H9 (cell line): Measurements from ENCODE around the gene ICAM4. TPM values are rescaled to one million over a fixed set of nuclear protein-coding genes. Genes with fewer than 3 reads are reported as not detected.

Experiments
- DNase-seq: peaks from one replicate; pipeline ENCODE4 v3.0.0-alpha.2; 2017
- H2AFZ ChIP-seq: one replicate; pipeline ENCODE4 v1.6.1; 2013; ENCODE audit warnings: mild to moderate bottlenecking, low read length, control low read depth, moderate library complexity
- H2AK5ac ChIP-seq: 2 replicates; pipeline ENCODE4 v1.6.1; 2013; ENCODE audit warnings: low read length, control low read depth, mixed read lengths; ENCODE audit not compliant: insufficient read length
- H2BK120ac ChIP-seq: one replicate; pipeline ENCODE4 v1.6.1; 2013; ENCODE audit warnings: low read depth, mild to moderate bottlenecking, low read length, control low read depth, inconsistent platforms; ENCODE audit not compliant: poor library complexity, severe bottlenecking
- H2BK12ac ChIP-seq: 2 replicates; pipeline ENCODE4 v1.6.1; 2013; ENCODE audit warnings: low read length, control low read depth, mixed read lengths, low read depth; ENCODE audit not compliant: insufficient read length
- H2BK15ac ChIP-seq: 2 replicates; pipeline ENCODE4 v1.6.1; 2013; ENCODE audit warnings: low read depth, low read length, control low read depth
- H2BK20ac ChIP-seq: one replicate; pipeline ENCODE4 v1.6.1; 2013; ENCODE audit warnings: low read depth, mild to moderate bottlenecking, low read length, control low read depth, inconsistent platforms; ENCODE audit not compliant: poor library complexity, severe bottlenecking
- H2BK5ac ChIP-seq: 2 replicates; pipeline ENCODE4 v1.6.1; 2013; ENCODE audit warnings: low read length, control low read depth, mixed read lengths; ENCODE audit not compliant: insufficient read length
- H3K14ac ChIP-seq: 2 replicates; pipeline ENCODE4 v1.6.1; 2013; ENCODE audit warnings: low read length, control low read depth; ENCODE audit not compliant: insufficient read depth
- H3K18ac ChIP-seq: 2 replicates; pipeline ENCODE4 v1.6.1; 2013; ENCODE audit warnings: low read depth, mild to moderate bottlenecking, mixed read lengths, low read length, control low read depth; ENCODE audit not compliant: insufficient read length
- H3K23ac ChIP-seq: 2 replicates; pipeline ENCODE4 v1.6.1; 2013; ENCODE audit warnings: low read length, control low read depth, mixed read lengths, low read depth; ENCODE audit not compliant: insufficient read length
- H3K23me2 ChIP-seq: 2 replicates; pipeline ENCODE4 v1.6.1; 2013; ENCODE audit warnings: low read depth, mild to moderate bottlenecking, mixed read lengths, low read length, control low read depth; ENCODE audit not compliant: insufficient read length, poor library complexity, severe bottlenecking
- H3K27ac ChIP-seq: 2 replicates; pipeline ENCODE4 v1.5.1; 2013; ENCODE audit warnings: low read length, control low read depth, mixed read lengths, low read depth; ENCODE audit not compliant: insufficient read length
- H3K27me3 ChIP-seq: 2 replicates; pipeline ENCODE4 v1.6.1; 2013; ENCODE audit warnings: low read length, control low read depth, inconsistent platforms; ENCODE audit not compliant: insufficient read depth
- H3K4ac ChIP-seq: 2 replicates; pipeline ENCODE4 v1.6.1; 2013; ENCODE audit warnings: low read depth, mild to moderate bottlenecking, control low read depth, inconsistent platforms, low read length, moderate library complexity
- H3K4me1 ChIP-seq: 2 replicates; pipeline ENCODE4 v1.6.1; 2013; ENCODE audit warnings: low read length, control low read depth, inconsistent platforms; ENCODE audit not compliant: insufficient read depth
- H3K4me2 ChIP-seq: 2 replicates; pipeline ENCODE4 v1.6.1; 2013; ENCODE audit warnings: low read length, control low read depth, mixed read lengths; ENCODE audit not compliant: insufficient read length, insufficient read depth
- H3K56ac ChIP-seq: 2 replicates; pipeline ENCODE4 v1.6.1; 2013; ENCODE audit warnings: low read depth, mild to moderate bottlenecking, mixed read lengths, low read length, control low read depth; ENCODE audit not compliant: insufficient read length
- H3K79me1 ChIP-seq: 2 replicates; pipeline ENCODE4 v1.6.1; 2013; ENCODE audit warnings: low read depth, mild to moderate bottlenecking, moderate library complexity, low read length, control low read depth, inconsistent platforms; ENCODE audit not compliant: insufficient read depth, poor library complexity, severe bottlenecking
- H3K79me2 ChIP-seq: 2 replicates; pipeline ENCODE4 v1.6.1; 2013; ENCODE audit warnings: low read length, control low read depth, inconsistent platforms; ENCODE audit not compliant: insufficient read depth
- H3K9ac ChIP-seq: 2 replicates; pipeline ENCODE4 v1.6.1; 2013; ENCODE audit warnings: low read length, control low read depth, mixed read lengths; ENCODE audit not compliant: insufficient read length; ENCODE audit errors: extremely low read depth
- H3K9me3 ChIP-seq: one replicate; pipeline ENCODE4 v1.6.1; 2013; ENCODE audit warnings: low read depth, low read length, inconsistent platforms; ENCODE audit not compliant: control insufficient read depth
- H3T11ph ChIP-seq: one replicate; pipeline ENCODE4 v1.6.1; 2013; ENCODE audit warnings: mild to moderate bottlenecking, low read length, control low read depth, inconsistent platforms
- H4K20me1 ChIP-seq: one replicate; pipeline ENCODE4 v1.6.1; 2013; ENCODE audit not compliant: control insufficient read depth, insufficient read length, insufficient read depth
- H4K5ac ChIP-seq: 2 replicates; pipeline ENCODE4 v1.6.1; 2013; ENCODE audit warnings: low read depth, mild to moderate bottlenecking, mixed read lengths, low read length, control low read depth; ENCODE audit not compliant: insufficient read length
- H4K8ac ChIP-seq: replicated peaks from 2 replicates; pipeline ENCODE4 v1.6.1; 2013; ENCODE audit warnings: low read length, control low read depth, mixed read lengths, low read depth; ENCODE audit not compliant: insufficient read length
- H4K91ac ChIP-seq: 2 replicates; pipeline ENCODE4 v1.6.1; 2013; ENCODE audit warnings: low read depth, mild to moderate bottlenecking, moderate library complexity, mixed read lengths, low read length, control low read depth; ENCODE audit not compliant: insufficient read length
- H3K27ac Mint-ChIP-seq, 3 experiments: 2 replicates in 2 of 3; 3 replicates in 1 of 3; pipeline ENCODE4 v1.8.0; 2020 to 2021; ENCODE audit warnings: mixed read lengths in 3 of 3, mild to moderate bottlenecking in 1 of 3, moderate library complexity in 1 of 3
- H3K27me3 Mint-ChIP-seq: 2 replicates; pipeline ENCODE4 v1.8.0; 2021; ENCODE audit warnings: low read depth, mild to moderate bottlenecking, moderate library complexity, mixed read lengths
- H3K36me3 Mint-ChIP-seq, 3 experiments: 2 replicates in 2 of 3; 3 replicates in 1 of 3; pipeline ENCODE4 v1.8.0; 2020 to 2021; ENCODE audit warnings: low read depth in 3 of 3, mixed read lengths in 3 of 3; ENCODE audit not compliant: insufficient read depth in 1 of 3
- H3K4me1 Mint-ChIP-seq, 2 experiments: 2 replicates each; pipeline ENCODE4 v1.8.0; 2020; ENCODE audit warnings: mixed read lengths in 2 of 2
- H3K4me3 Mint-ChIP-seq, 2 experiments: 2 replicates in 1 of 2; 3 replicates in 1 of 2; pipeline ENCODE4 v1.8.0; 2020 to 2021; ENCODE audit warnings: mild to moderate bottlenecking in 2 of 2, mixed read lengths in 2 of 2, moderate library complexity in 1 of 2
- H3K9me3 Mint-ChIP-seq, 2 experiments: 2 replicates in 1 of 2; 3 replicates in 1 of 2; pipeline ENCODE4 v1.8.0; 2020; ENCODE audit warnings: mild to moderate bottlenecking in 2 of 2, mixed read lengths in 2 of 2, moderate library complexity in 1 of 2
- WGBS: extraction: QIAGEN DNeasy Blood & Tissue Kit; methylation state at CpG from one replicate; pipeline ENCODE4 v1.1.7; 2013; ENCODE audit warnings: missing lambda C conversion rate, low lambda C conversion rate, mixed read lengths; ENCODE audit not compliant: insufficient read length; ENCODE audit errors: extremely low coverage; 5-methylcytosine and 5-hydroxymethylcytosine counted together
- total RNA-seq: library from RNA; stranded (reverse); gene quantifications from 2 replicates; pipeline ENCODE4 v1.2.1, GENCODE V29; 2021
- TF ChIP-seq, protein P1 (sequence below): fragments of 200-600 bp; sonication (generic); conservative IDR thresholded peaks from 3 replicates; pipeline ENCODE4 v1.8.0; 2021; ENCODE audit warnings: antibody characterized with exemption, mild to moderate bottlenecking

The ICAM4 gene
- total RNA-seq, 1 experiment from 2014 or later, result 1.1 TPM

DNA sequence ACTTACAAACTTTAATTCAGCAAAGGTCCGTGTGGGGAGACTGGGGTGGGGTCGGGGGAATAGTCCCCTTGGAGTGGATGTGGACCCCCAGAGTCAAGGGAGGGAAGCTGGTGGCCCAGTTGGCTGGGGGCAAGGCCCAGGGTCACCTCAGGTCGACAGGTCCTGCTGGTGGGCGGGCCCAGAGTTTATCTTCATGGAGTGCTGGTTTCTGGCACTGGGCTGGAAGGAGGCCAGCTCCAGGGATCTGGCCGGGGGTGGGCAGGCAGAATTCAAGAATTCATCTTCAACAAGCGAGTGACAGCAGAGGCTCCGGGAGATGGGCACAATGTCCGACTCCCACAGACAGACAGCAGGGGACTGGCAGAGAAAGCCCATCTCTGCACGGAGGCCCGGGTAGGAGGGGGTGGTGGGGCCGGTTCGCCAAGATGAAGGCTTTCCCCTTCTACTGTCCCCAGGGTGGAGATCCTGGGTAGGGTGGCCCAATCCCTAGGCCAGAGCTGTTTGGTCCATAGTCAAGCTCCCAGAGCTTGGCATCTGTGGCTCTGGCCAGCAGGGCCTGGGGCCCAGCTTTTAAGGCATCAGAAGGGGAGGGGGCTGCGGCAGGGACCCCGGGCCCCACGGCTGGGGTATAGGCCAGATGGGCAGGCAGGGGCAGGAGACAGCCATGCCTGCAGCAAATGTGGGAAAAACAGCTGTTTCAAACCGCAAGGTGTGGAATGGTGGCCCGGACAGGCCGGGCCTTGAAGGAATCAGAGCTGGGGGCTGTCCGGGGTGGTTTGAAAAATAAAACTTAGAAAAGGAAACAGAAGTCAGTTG is 29.7 kb downstream of the ICAM4 start:
- Histone ChIP-seq H3K79me2 (no peaks in the 10 kb centered on the region), H2BK12ac (no peak overlapping the region), H2BK20ac (no peak overlapping the region), H3K27ac (no peak overlapping the region), H4K5ac (no peak overlapping the region), H3T11ph (no peak overlapping the region), H3K79me1 (no peaks in the 10 kb centered on the region), H4K20me1 (no peaks in the 10 kb centered on the region), H4K91ac (no peak overlapping the region), H3K23ac (no peak overlapping the region), H3K4ac (no peak overlapping the region), H3K4me1 (no peaks in the 10 kb centered on the region), H4K8ac (no peak overlapping the region), H3K4me2 (peak overlapping the region; percentile 0), H3K9me3 (no peaks in the 10 kb centered on the region), H3K56ac (no peak overlapping the region), H2AK5ac (no peak overlapping the region), H3K18ac (no peak overlapping the region), H2BK5ac (no peak overlapping the region), H3K14ac (no peak overlapping the region), H3K27me3 (no peaks in the 10 kb centered on the region), H3K9ac (no peak overlapping the region), H2AFZ (no peak overlapping the region), H3K23me2 (peaks cover 3% of the 10 kb centered on the region), H2BK15ac (no peak overlapping the region), H2BK120ac (no peak overlapping the region)
- Mint-ChIP-seq H3K36me3 (peaks cover 13 to 46% (median 26%) of the 10 kb centered on the region in 3 experiments), H3K4me1 (peaks cover 11 to 14% of the 10 kb centered on the region in 2 experiments), H3K4me3 (peak overlapping the region; percentile 87 to 93), H3K27me3 (peaks cover 2% of the 10 kb centered on the region), H3K9me3 (no peaks in the 10 kb centered on the region), H3K27ac (peak overlapping the region; percentile 77 to 92 (median 90); a peak in 5 of 7 replicates)
- TF ChIP-seq, protein P1, sequence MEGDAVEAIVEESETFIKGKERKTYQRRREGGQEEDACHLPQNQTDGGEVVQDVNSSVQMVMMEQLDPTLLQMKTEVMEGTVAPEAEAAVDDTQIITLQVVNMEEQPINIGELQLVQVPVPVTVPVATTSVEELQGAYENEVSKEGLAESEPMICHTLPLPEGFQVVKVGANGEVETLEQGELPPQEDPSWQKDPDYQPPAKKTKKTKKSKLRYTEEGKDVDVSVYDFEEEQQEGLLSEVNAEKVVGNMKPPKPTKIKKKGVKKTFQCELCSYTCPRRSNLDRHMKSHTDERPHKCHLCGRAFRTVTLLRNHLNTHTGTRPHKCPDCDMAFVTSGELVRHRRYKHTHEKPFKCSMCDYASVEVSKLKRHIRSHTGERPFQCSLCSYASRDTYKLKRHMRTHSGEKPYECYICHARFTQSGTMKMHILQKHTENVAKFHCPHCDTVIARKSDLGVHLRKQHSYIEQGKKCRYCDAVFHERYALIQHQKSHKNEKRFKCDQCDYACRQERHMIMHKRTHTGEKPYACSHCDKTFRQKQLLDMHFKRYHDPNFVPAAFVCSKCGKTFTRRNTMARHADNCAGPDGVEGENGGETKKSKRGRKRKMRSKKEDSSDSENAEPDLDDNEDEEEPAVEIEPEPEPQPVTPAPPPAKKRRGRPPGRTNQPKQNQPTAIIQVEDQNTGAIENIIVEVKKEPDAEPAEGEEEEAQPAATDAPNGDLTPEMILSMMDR, result no peak
- no peak for DNase-seq
- WGBS, result no CpG with 5 or more reads among the region's 19 CpGs
